Stimulated activated naive CD8-positive, alpha-beta T cell treated with anti-CD3 and anti-CD28 coated beads, Interleukin-15, amount 100 ng/mL, for 72 hours (primary cell): Measurements from ENCODE around the gene ROR1.

Experiments used
- ATAC-seq: fragments of 150-1000 bp; cut with Tn5 transposase; 2 replicates; pipeline ENCODE4 v1.10.0; 2021; ENCODE audit warnings: mild to moderate bottlenecking, moderate library complexity
- DNase-seq, 2 donors: peaks; one replicate each; pipeline ENCODE4 v3.0.0; 2021 to 2022
- H3K27ac Mint-ChIP-seq, 2 donors: one replicate each; pipeline ENCODE4 v1.8.0; 2022; ENCODE audit warnings: mild to moderate bottlenecking in 2 of 2, mixed read lengths in 2 of 2, moderate library complexity in 2 of 2
- H3K27me3 Mint-ChIP-seq: one replicate; pipeline ENCODE4 v1.8.0; 2022; ENCODE audit warnings: mixed read lengths
- H3K4me1 Mint-ChIP-seq: one replicate; pipeline ENCODE4 v1.8.0; 2022; ENCODE audit warnings: mild to moderate bottlenecking, mixed read lengths
- H3K4me3 Mint-ChIP-seq, 2 donors: one replicate each; pipeline ENCODE4 v1.8.0; 2022; ENCODE audit warnings: mild to moderate bottlenecking in 2 of 2, mixed read lengths in 2 of 2, moderate library complexity in 1 of 2
- H3K9me3 Mint-ChIP-seq, 2 donors: one replicate each; pipeline ENCODE4 v1.8.0; 2022; ENCODE audit warnings: mixed read lengths in 2 of 2

Gene ROR1

GRCh38 chr1:63946866-63947491 lies 173.2 kb downstream of the ROR1 start:
- DNase-seq (no peak), ATAC-seq (no peak)
- H3K4me3 Mint-ChIP-seq: no peak overlapping the region
- no peak overlapping the region for H3K27ac Mint-ChIP-seq
- no peaks in the 10 kb centered on the region for H3K9me3 Mint-ChIP-seq
- peaks cover 3% of the 10 kb centered on the region for H3K27me3 Mint-ChIP-seq
- no peaks in the 10 kb centered on the region for H3K4me1 Mint-ChIP-seq

GRCh38 chr1:63947904-63948303 lies 174.1 kb downstream of the ROR1 start:
- H3K4me1 Mint-ChIP-seq: no peaks in the 10 kb centered on the region
- H3K9me3 Mint-ChIP-seq: no peaks in the 10 kb centered on the region
- H3K27me3 Mint-ChIP-seq: no peaks in the 10 kb centered on the region
- DNase-seq (no peak), ATAC-seq (no peak)
- no peak overlapping the region for H3K27ac Mint-ChIP-seq
- no peak overlapping the region for H3K4me3 Mint-ChIP-seq

GRCh38 chr1:63950023-63950422 lies 176.2 kb downstream of the ROR1 start:
- DNase-seq: no peak
- no peak for ATAC-seq
- H3K4me3 Mint-ChIP-seq: no peak overlapping the region
- H3K27ac Mint-ChIP-seq: no peak overlapping the region
- H3K9me3 Mint-ChIP-seq: peaks cover 5 to 19% of the 10 kb centered on the region in 2 donors
- H3K27me3 Mint-ChIP-seq: no peaks in the 10 kb centered on the region
- H3K4me1 Mint-ChIP-seq: no peaks in the 10 kb centered on the region

GRCh38 chr1:63951059-63951946 lies 177.5 kb downstream of the ROR1 start:
- Mint-ChIP-seq H3K27me3 (no peaks in the 10 kb centered on the region), H3K4me3 (no peak overlapping the region), H3K9me3 (peaks cover 5 to 19% of the 10 kb centered on the region in 2 donors), H3K27ac (no peak overlapping the region), H3K4me1 (no peaks in the 10 kb centered on the region)
- no peak for ATAC-seq
- DNase-seq: no peak

- no peaks in the 10 kb centered on the region for H3K27me3 Mint-ChIP-seq
- no peak for DNase-seq
- H3K27ac Mint-ChIP-seq: no peak overlapping the region
- no peak for ATAC-seq
- peaks cover 5 to 32% of the 10 kb centered on the region in 2 donors for H3K9me3 Mint-ChIP-seq
- no peak overlapping the region for H3K4me3 Mint-ChIP-seq
- no peaks in the 10 kb centered on the region for H3K4me1 Mint-ChIP-seq
Observed at GRCh38 chr1:63954187-63954586, 180.4 kb downstream of the ROR1 start.

DNA sequence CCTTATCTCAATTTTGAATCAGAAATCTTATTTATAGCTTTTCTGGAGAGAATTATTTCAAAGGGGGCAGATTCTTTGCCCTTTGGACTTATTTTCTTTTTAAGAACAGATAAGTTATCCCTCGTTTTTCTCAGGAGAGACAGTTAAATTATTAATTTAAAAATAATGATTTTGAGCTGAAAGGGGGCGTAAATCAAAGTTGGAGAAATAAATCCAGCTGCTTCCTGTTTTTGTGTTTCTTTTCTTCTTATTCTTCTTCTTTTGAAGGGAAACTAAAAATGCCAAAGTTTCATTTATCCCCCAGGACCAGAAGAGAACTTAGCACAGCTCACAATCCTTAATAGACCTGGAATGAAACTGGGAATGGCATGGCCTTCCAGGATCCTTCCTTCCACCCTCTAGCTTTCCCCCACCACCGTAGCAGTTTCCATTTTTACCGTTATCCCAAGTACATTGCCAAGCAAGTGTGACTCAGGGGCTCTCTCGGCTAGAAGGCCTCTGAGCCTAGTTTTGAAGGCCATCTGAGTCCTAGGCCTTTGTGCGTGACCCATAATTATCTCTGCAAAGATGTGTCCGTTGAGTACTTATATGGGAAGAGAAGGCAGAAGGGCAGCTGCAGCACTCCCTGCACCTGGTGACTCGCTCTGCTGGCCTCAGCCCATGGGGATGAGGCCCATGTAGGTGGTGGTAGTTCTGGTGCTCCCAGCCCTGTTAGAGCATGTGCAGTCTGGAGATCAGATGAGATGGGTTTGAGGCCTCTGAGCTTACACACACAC lies 181.7 kb downstream of the ROR1 start:
- no peak for ATAC-seq
- Mint-ChIP-seq H3K27me3 (no peaks in the 10 kb centered on the region), H3K27ac (no peak overlapping the region), H3K4me3 (no peak overlapping the region), H3K4me1 (no peaks in the 10 kb centered on the region), H3K9me3 (peaks cover 12 to 42% of the 10 kb centered on the region in 2 donors)
- DNase-seq: no peak

- peaks cover 3% of the 10 kb centered on the region for H3K27me3 Mint-ChIP-seq
- no peak overlapping the region for H3K27ac Mint-ChIP-seq
- no peaks in the 10 kb centered on the region for H3K4me1 Mint-ChIP-seq
- no peak overlapping the region for H3K4me3 Mint-ChIP-seq
- ATAC-seq (no peak), DNase-seq (no peak)
- peaks cover 9 to 38% of the 10 kb centered on the region in 2 donors for H3K9me3 Mint-ChIP-seq
Observed at GRCh38 chr1:63958556-63958955, 184.7 kb downstream of the ROR1 start.

DNA sequence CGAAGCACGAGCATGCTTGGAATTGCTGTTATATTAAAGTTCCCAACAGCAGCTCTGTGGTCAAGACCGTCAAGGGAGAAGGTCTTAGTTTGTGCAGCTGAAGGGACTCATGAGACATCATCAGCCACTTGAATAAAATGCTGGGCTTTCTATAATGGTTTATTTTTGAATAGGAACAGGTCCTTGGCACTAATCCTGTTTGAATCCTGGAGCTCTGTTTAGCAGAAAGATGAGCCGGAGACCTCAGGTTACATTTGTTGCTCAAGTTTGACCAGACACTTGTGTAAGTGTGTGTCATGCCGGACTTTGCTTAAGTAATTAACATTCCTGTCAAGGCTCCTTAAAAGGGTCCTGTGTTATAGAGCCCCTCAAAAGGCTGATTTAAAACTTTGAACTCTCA lies 186.5 kb downstream of the ROR1 start:
- Mint-ChIP-seq H3K4me1 (no peaks in the 10 kb centered on the region), H3K9me3 (peaks cover 7 to 22% of the 10 kb centered on the region in 2 donors), H3K4me3 (no peak overlapping the region), H3K27ac (no peak overlapping the region), H3K27me3 (peaks cover 8% of the 10 kb centered on the region)
- DNase-seq: no peak
- no peak for ATAC-seq

DNA sequence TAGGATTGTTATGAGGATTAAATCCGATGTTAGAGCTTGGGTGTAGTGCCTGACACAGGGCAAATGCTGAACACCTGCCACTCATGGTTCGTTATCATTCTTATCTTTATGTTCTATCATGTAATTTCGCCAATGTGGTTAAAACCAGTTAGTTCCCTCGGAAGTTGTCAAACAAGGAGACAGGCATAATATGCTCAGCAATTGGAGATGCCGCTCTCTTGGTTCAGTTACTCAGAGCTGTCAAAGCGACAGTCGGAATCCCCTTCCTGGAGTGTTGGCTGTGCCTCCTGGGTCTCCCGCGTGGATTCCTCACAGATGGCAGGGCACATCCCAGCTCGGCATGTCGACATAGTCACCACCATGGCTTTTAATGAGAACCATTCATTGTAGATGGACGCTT lies 192.2 kb downstream of the ROR1 start:
- no peak overlapping the region for H3K4me3 Mint-ChIP-seq
- H3K27me3 Mint-ChIP-seq: peaks cover 27% of the 10 kb centered on the region
- H3K4me1 Mint-ChIP-seq: no peaks in the 10 kb centered on the region
- H3K9me3 Mint-ChIP-seq: no peaks in the 10 kb centered on the region
- no peak for ATAC-seq
- DNase-seq: no peak
- H3K27ac Mint-ChIP-seq: no peak overlapping the region

DNA sequence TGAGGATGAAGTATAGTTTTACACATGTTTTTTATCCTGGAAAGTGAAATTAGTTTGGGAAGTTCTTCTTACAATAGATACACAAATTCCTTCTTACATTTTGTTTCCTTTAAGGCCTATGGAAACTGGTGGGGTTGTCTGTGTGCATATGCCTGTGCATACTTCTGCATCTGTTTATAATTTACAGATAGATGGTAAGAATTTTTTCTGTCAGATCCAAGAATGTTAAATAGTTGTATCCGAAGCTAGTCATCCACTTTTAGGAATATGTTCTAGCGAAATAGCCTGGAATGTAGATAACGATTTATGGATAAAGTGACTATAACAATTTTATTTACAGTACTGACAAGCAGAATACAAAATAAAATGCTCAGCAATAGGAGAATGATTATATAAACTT lies 194.1 kb downstream of the ROR1 start:
- ATAC-seq: no peak
- no peaks in the 10 kb centered on the region for H3K9me3 Mint-ChIP-seq
- H3K27ac Mint-ChIP-seq: no peak overlapping the region
- no peak for DNase-seq
- peaks cover 30% of the 10 kb centered on the region for H3K27me3 Mint-ChIP-seq
- H3K4me3 Mint-ChIP-seq: no peak overlapping the region
- H3K4me1 Mint-ChIP-seq: no peaks in the 10 kb centered on the region

- no peak overlapping the region for H3K27ac Mint-ChIP-seq
- H3K4me3 Mint-ChIP-seq: no peak overlapping the region
- no peaks in the 10 kb centered on the region for H3K9me3 Mint-ChIP-seq
- no peak for ATAC-seq
- H3K4me1 Mint-ChIP-seq: no peaks in the 10 kb centered on the region
- DNase-seq: no peak
- peaks cover 28% of the 10 kb centered on the region for H3K27me3 Mint-ChIP-seq
Observed at GRCh38 chr1:63968663-63969440, 195.0 kb downstream of the ROR1 start.

DNA sequence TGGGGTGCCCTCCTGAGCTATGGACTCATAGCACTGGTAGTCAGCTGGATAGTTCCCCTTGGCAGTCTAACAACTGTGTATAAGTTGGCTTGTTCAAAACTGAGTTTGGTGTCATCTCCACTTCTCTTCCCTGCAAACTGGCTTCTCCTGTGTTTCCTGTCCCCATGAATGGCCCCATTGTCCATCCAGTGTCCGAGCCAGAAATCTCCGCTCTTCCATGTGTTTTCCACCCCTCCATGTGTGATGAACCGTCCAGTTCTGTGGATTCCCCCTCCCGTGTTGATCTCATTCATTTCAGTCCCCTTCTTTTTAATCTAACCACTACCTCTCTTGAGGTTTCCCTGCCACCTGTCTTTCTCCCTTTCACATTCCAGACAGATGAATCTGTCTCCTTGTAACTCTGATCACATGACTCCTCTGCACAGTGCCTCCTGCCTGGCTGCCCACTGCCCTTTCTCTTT lies 195.7 kb downstream of the ROR1 start:
- Mint-ChIP-seq H3K9me3 (no peaks in the 10 kb centered on the region), H3K27me3 (peaks cover 26% of the 10 kb centered on the region), H3K4me1 (no peaks in the 10 kb centered on the region), H3K27ac (no peak overlapping the region), H3K4me3 (no peak overlapping the region)
- no peak for DNase-seq
- ATAC-seq: no peak

DNA sequence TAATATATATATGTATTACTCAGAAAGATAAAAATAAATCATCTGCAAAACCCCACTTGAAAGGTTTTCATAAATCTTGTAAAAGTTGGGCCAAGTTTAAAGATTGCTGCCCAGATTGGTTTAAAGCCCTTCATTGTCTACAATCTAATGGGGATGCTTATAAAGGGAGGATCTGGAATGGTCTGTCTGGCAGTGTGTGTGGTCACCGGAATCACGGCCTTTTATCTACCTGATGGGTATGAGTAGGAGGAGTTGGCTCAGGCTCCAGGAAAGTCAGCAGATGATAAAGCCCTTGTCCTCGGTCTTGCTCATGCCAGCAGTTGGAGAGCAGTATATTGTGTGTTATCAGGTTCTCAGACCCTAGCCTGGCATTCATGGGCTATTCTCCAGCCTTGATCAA lies 197.7 kb downstream of the ROR1 start:
- no peak overlapping the region for H3K4me3 Mint-ChIP-seq
- DNase-seq: no peak
- H3K27ac Mint-ChIP-seq: no peak overlapping the region
- no peak for ATAC-seq
- peaks cover 19% of the 10 kb centered on the region for H3K27me3 Mint-ChIP-seq
- H3K4me1 Mint-ChIP-seq: no peaks in the 10 kb centered on the region
- no peaks in the 10 kb centered on the region for H3K9me3 Mint-ChIP-seq

- ATAC-seq: no peak
- no peak for DNase-seq
- Mint-ChIP-seq H3K27me3 (peaks cover 15% of the 10 kb centered on the region), H3K27ac (peak overlapping the region in 1 of 2 donors; percentile 65), H3K9me3 (no peaks in the 10 kb centered on the region), H3K4me3 (no peak overlapping the region), H3K4me1 (no peaks in the 10 kb centered on the region)
Observed at GRCh38 chr1:63973005-63973419, 199.2 kb downstream of the ROR1 start.

DNA sequence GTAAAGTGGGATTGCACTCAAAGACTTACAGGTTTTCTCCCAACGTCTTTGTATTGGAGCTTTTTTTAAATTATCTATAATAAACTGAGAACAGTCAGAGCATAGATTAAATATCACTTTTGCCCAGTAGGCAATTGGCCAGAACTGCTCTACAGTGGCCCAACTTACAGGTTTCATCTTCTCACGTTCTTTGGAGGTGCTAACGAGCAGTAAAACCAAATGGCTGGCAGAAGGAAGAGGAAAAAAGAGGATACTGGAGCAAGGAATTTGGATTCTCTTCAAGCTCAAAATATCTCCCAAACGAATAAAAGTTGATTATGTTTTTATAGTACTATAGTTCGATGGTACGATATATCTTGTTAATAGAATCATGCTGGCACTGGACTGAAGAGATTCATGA lies 201.1 kb downstream of the ROR1 start:
- Mint-ChIP-seq H3K9me3 (no peaks in the 10 kb centered on the region), H3K27ac (no peak overlapping the region), H3K4me1 (no peaks in the 10 kb centered on the region), H3K27me3 (peaks cover 8% of the 10 kb centered on the region), H3K4me3 (no peak overlapping the region)
- no peak for ATAC-seq
- no peak for DNase-seq
